Measurements from ENCODE around the gene GDE1. TPM values are rescaled to one million over a fixed set of nuclear protein-coding genes. Genes with fewer than 3 reads are reported as not detected.
"Not testable (repeated sequence)": the region's sequence is repeated elsewhere in the genome, so short reads cannot be mapped to it uniquely, and the experiment has no call there.

The GDE1 gene
- polyA plus RNA-seq, 1 donor, result 76.0 TPM

DNA sequence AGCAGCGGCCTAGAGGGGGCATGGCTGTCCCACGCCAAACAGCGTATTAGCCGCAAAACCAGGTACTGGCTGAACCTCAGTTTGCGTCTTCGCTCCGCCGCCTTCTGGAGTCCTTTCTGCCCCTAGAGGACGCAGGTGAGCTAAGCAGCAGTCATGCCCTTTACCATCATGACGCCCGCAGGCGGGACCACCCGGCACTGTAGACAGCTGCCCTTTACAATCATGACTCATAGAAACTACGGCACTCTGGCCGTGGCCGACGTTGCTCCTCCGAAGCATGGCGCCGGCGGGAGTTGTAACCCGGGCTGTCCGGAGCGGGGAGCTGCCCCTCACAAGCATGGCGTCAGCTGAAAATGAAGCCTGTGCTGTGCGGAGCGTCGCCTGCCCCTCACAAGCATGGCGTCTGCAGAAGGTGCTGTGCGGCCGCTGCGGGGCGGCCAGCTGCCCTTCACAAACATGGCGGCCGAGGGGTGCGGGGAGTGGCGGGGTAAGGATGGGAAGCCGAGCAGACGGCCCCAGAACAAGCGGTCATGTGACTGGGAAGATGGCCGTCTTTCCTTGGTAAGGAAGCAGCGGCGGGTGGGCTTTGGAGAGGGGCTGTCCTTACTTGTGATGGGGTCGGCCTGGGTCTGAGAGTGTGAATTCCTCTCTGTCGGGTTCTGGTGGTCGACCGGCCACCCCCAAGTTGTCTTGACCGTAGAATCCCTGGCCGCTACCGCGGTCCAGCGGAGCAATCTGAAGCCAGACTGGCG lies 33.5 kb upstream of the GDE1 start, which contains the start of gene VPS35L:
VPS35L (plus strand) TSS at position 518 of the 752 bp plus-strand sequence; CDS start at position 545, 27 bp downstream.
- Histone ChIP-seq H3K27me3 (ENCODE audit: control insufficient read depth, insufficient read depth, low read length) (no peaks in the 10 kb centered on the region), H3K36me3 (ENCODE audit: control insufficient read depth, insufficient read depth, low read length) (peaks cover 2% of the 10 kb centered on the region), H3K27ac (ENCODE audit: low read length) (peak within 1 kb of the TSS; percentile 96), H3K4me1 (ENCODE audit: control insufficient read depth, insufficient read depth, low read length) (peaks cover 4% of the 10 kb centered on the region), H3K4me3 (ENCODE audit: low read length) (peak within 1 kb of the TSS; percentile 78), H3K9me3 (ENCODE audit: control insufficient read depth, low read depth, low read length) (no peaks in the 10 kb centered on the region)
- peak; percentile 99 to 100 for DNase-seq
- whole genome bisulfite sequencing (ENCODE audit: insufficient coverage, low lambda C conversion rate), result no CpG with 5 or more reads among the region's 53 CpGs

- DNase-seq, result no peak
- no peaks in the 10 kb centered on the region for H3K27me3 ChIP-seq (ENCODE audit: control insufficient read depth, insufficient read depth, low read length)
- peaks cover 21% of the 10 kb centered on the region for H3K36me3 ChIP-seq (ENCODE audit: control insufficient read depth, insufficient read depth, low read length)
- H3K4me3 ChIP-seq (ENCODE audit: low read length), result no peak overlapping the region
- H3K27ac ChIP-seq (ENCODE audit: low read length), result no peak overlapping the region
- no peaks in the 10 kb centered on the region for H3K4me1 ChIP-seq (ENCODE audit: control insufficient read depth, insufficient read depth, low read length)
- no peaks in the 10 kb centered on the region for H3K9me3 ChIP-seq (ENCODE audit: control insufficient read depth, low read depth, low read length)
These were observed 27.8 kb upstream of the GDE1 start for GRCh38 chr16:19549673-19550072.

DNA sequence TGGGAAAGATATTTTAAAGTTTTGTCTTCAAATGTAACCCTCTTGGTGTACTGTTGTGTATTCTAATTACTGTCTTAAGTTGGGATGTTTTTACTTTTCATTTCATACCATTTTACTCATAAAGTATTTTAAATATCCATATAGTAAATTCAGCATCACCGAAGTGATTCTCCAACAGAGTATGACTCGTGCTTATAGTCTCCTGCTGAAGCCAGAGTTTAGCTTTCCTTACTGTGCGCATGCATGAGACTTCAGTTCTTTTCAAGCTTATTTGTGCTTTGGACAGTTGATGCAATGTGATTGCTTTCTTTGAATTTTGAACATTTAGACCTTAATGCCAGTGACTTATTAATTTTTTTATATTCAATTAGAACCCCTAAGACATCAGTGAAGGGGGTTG lies 26.2 kb upstream of the GDE1 start:
- Histone ChIP-seq H3K4me1 (ENCODE audit: control insufficient read depth, insufficient read depth, low read length) (no peaks in the 10 kb centered on the region), H3K27me3 (ENCODE audit: control insufficient read depth, insufficient read depth, low read length) (no peaks in the 10 kb centered on the region), H3K36me3 (ENCODE audit: control insufficient read depth, insufficient read depth, low read length) (peaks cover 27% of the 10 kb centered on the region), H3K9me3 (ENCODE audit: control insufficient read depth, low read depth, low read length) (no peaks in the 10 kb centered on the region), H3K27ac (ENCODE audit: low read length) (no peak overlapping the region), H3K4me3 (ENCODE audit: low read length) (no peak overlapping the region)
- no peak for DNase-seq
- WGBS (ENCODE audit: insufficient coverage, low lambda C conversion rate), result 100% methylated on average over 1 of the region's 3 CpGs

DNA sequence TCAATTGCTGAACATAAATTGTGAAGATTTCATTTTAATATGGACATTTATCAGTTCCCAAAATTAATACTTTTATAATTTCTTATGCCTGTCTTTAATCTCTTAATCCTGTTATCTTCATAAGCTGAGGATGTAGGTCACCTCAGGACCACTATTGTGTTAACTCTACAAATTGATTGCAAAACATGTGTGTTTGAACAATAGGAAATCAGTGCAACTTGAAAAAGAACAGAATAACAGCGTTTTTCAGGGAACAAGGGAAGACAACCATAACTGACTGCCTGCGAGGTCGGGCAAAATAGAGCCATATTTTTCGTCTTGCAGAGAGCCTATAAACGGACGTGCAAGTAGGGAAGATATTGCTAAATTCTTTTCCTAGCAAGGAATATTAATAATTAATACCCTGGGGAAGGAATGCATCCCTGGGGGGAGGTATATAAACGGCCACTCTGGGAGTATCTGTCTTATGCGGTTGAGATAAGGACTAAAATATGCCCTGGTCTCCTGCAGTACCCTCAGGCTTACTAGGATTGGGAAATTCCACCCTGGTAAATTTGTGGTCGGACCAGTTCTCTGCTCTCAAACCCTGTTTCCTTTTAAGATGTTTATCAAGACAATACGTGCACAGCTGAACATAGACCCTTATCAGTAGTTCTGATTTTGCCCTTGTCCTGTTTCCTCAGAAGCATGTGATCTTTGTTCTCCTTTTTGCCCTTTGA lies 21.5 kb upstream of the GDE1 start:
- H3K4me3 ChIP-seq (ENCODE audit: low read length); H3K4me1 ChIP-seq (ENCODE audit: control insufficient read depth, insufficient read depth, low read length); H3K27me3 ChIP-seq (ENCODE audit: control insufficient read depth, insufficient read depth, low read length); DNase-seq; H3K9me3 ChIP-seq (ENCODE audit: control insufficient read depth, low read depth, low read length); H3K27ac ChIP-seq (ENCODE audit: low read length): not testable (repeated sequence)
- H3K36me3 ChIP-seq (ENCODE audit: control insufficient read depth, insufficient read depth, low read length), result peaks cover 23% of the 10 kb centered on the region
- WGBS (ENCODE audit: insufficient coverage, low lambda C conversion rate), result 94% methylated on average over 3 of the region's 10 CpGs

GRCh38 chr16:19542138-19542821 lies 20.4 kb upstream of the GDE1 start:
- Histone ChIP-seq H3K27me3 (ENCODE audit: control insufficient read depth, insufficient read depth, low read length) (no peaks in the 10 kb centered on the region), H3K36me3 (ENCODE audit: control insufficient read depth, insufficient read depth, low read length) (peaks cover 20% of the 10 kb centered on the region), H3K27ac (ENCODE audit: low read length) (no peak overlapping the region), H3K9me3 (ENCODE audit: control insufficient read depth, low read depth, low read length) (no peaks in the 10 kb centered on the region), H3K4me3 (ENCODE audit: low read length) (no peak overlapping the region), H3K4me1 (ENCODE audit: control insufficient read depth, insufficient read depth, low read length) (no peaks in the 10 kb centered on the region)
- WGBS (ENCODE audit: insufficient coverage, low lambda C conversion rate), result no CpG with 5 or more reads among the region's 3 CpGs
- peak in 1 of 2 donors; percentile 71 for DNase-seq

- Histone ChIP-seq H3K36me3 (ENCODE audit: control insufficient read depth, insufficient read depth, low read length) (peaks cover 32% of the 10 kb centered on the region), H3K9me3 (ENCODE audit: control insufficient read depth, low read depth, low read length) (no peaks in the 10 kb centered on the region), H3K4me1 (ENCODE audit: control insufficient read depth, insufficient read depth, low read length) (no peaks in the 10 kb centered on the region), H3K4me3 (ENCODE audit: low read length) (no peak overlapping the region), H3K27me3 (ENCODE audit: control insufficient read depth, insufficient read depth, low read length) (no peaks in the 10 kb centered on the region), H3K27ac (ENCODE audit: low read length) (no peak overlapping the region)
- WGBS (ENCODE audit: insufficient coverage, low lambda C conversion rate), result 100% methylated on average over 4 of the region's 6 CpGs
- no peak for DNase-seq
These were observed 18.5 kb upstream of the GDE1 start for GRCh38 chr16:19540241-19540970.

DNA sequence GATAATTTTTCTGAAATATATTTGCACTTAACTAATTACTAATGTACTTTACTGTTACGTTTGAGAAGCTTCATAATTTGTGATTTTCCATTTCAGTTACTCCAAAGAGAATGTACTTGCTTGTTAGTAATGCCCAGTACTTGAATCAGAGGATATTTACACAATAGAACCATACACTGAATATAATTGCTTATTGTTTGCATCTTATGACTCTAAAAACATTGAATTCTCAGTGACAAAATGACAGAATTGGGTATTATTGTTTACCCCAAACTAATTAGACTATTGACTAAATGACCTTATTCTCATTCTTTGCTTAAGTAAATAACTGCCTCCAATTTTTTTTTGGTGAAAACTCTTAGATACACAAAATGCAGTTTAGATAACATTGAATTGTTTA lies 10.7 kb upstream of the GDE1 start:
- Histone ChIP-seq H3K36me3 (ENCODE audit: control insufficient read depth, insufficient read depth, low read length) (peaks cover 30% of the 10 kb centered on the region), H3K9me3 (ENCODE audit: control insufficient read depth, low read depth, low read length) (no peaks in the 10 kb centered on the region), H3K4me1 (ENCODE audit: control insufficient read depth, insufficient read depth, low read length) (no peaks in the 10 kb centered on the region), H3K27ac (ENCODE audit: low read length) (no peak overlapping the region), H3K27me3 (ENCODE audit: control insufficient read depth, insufficient read depth, low read length) (no peaks in the 10 kb centered on the region), H3K4me3 (ENCODE audit: low read length) (no peak overlapping the region)
- DNase-seq, result no peak
- no CpG with 5 or more reads among the region's 1 CpG for WGBS (ENCODE audit: insufficient coverage, low lambda C conversion rate)

DNA sequence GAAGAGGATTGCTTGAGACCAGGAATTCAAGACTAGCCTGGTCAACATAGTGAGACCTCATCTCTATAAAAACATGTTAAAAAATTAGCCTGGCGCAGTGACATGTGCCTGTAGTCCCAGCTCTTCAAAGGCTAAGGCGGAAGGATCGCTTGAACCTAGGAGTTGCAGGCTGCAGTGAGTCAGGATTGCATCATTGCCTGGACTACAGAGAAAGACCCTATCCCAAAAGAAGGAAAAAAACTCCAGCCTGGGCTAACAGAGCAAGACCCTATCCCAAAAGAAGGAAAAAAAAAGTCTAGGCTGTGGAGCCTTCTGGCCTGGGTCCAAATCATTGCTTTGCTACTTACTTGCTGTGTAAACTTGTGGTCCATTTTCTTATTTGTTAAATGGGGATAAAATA lies 6.8 kb upstream of the GDE1 start:
- H3K9me3 ChIP-seq (ENCODE audit: control insufficient read depth, low read depth, low read length), result no peaks in the 10 kb centered on the region
- H3K4me1 ChIP-seq (ENCODE audit: control insufficient read depth, insufficient read depth, low read length), result peaks cover 6% of the 10 kb centered on the region
- no peak overlapping the region for H3K27ac ChIP-seq (ENCODE audit: low read length)
- 100% methylated on average over 2 of the region's 3 CpGs for WGBS (ENCODE audit: insufficient coverage, low lambda C conversion rate)
- H3K36me3 ChIP-seq (ENCODE audit: control insufficient read depth, insufficient read depth, low read length), result peaks cover 16% of the 10 kb centered on the region
- no peak for DNase-seq
- H3K27me3 ChIP-seq (ENCODE audit: control insufficient read depth, insufficient read depth, low read length), result no peaks in the 10 kb centered on the region
- H3K4me3 ChIP-seq (ENCODE audit: low read length), result no peak overlapping the region

DNA sequence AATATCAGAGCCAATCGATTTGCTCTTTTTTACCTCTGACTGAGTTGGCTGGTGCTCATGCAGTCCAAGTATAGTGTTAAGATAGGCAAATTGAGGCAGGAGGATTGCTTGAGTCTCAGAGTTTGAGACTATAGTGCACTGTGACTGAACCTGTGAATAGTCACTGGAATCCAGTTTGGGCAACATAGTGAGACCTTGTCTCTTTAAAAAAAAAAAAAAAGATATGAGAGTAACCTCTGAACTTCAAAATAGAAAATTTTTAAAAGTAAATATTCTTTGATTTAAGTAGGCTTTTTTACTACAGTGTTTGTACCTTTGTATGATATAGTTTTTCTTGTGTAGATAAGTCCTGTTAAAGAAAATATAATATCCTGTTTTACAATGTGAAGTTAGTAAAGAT lies 5.3 kb upstream of the GDE1 start:
- Histone ChIP-seq H3K36me3 (ENCODE audit: control insufficient read depth, insufficient read depth, low read length) (peaks cover 10% of the 10 kb centered on the region), H3K4me1 (ENCODE audit: control insufficient read depth, insufficient read depth, low read length) (peaks cover 9% of the 10 kb centered on the region), H3K9me3 (ENCODE audit: control insufficient read depth, low read depth, low read length) (no peaks in the 10 kb centered on the region), H3K27ac (ENCODE audit: low read length) (no peak overlapping the region), H3K27me3 (ENCODE audit: control insufficient read depth, insufficient read depth, low read length) (no peaks in the 10 kb centered on the region), H3K4me3 (ENCODE audit: low read length) (no peak overlapping the region)
- DNase-seq, result no peak
- WGBS (ENCODE audit: insufficient coverage, low lambda C conversion rate), result no CpG with 5 or more reads among the region's 1 CpG

DNA sequence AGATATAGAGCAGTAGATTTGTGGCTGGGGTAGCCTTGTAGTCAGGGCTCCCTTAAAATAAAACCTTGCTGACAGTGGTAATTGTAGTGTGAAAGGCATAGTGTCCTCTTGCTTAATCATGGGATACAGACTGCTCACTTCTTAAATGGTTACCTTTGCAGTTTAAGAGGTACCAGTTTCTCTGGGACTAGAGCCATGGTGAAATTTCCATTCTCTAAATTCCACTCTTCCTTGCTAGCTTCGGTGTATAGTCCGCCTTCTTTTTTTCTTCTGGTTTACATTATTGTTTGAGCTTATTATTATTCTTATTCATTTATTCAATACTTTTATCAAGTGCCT lies 3.5 kb upstream of the GDE1 start:
- WGBS (ENCODE audit: insufficient coverage, low lambda C conversion rate), result 100% methylated on average over 1 of the region's 2 CpGs
- H3K27ac ChIP-seq (ENCODE audit: low read length), result no peak overlapping the region
- H3K4me3 ChIP-seq (ENCODE audit: low read length), result no peak overlapping the region

More for the DNA sequence above, 3.5 kb upstream of the GDE1 start:
- Histone ChIP-seq H3K4me1 (ENCODE audit: control insufficient read depth, insufficient read depth, low read length) (peaks cover 14% of the 10 kb centered on the region), H3K9me3 (ENCODE audit: control insufficient read depth, low read depth, low read length) (no peaks in the 10 kb centered on the region), H3K36me3 (ENCODE audit: control insufficient read depth, insufficient read depth, low read length) (peaks cover 10% of the 10 kb centered on the region), H3K27me3 (ENCODE audit: control insufficient read depth, insufficient read depth, low read length) (no peaks in the 10 kb centered on the region)
- DNase-seq, result no peak
